Gastroesophageal sphincter (tissue), 4 donors: ENCODE measurements around the gene LIX1. TPM values are rescaled to one million over a fixed set of nuclear protein-coding genes. Genes with fewer than 3 reads are reported as not detected.

Experiments
- ATAC-seq: fragments of 150-250 bp; one replicate; pipeline ENCODE4 v1.9.1; 2016; ENCODE audit warnings: mild to moderate bottlenecking, moderate library complexity
- H3K27ac ChIP-seq, 4 donors: fragments of 200-600 bp; sonication (generic) in 3 of 4; 1 replicate in 3 of 4; 2 replicates in 1 of 4; pipeline ENCODE4 v1.5.1; 2016 to 2019
- H3K27me3 ChIP-seq: fragments of 200-600 bp; sonication (generic); one replicate; pipeline ENCODE4 v1.5.1; 2019
- H3K36me3 ChIP-seq, 2 donors: fragments of 200-600 bp; sonication (generic); one replicate each; pipeline ENCODE4 v1.5.1; 2019; ENCODE audit warnings: control low read depth in 1 of 2
- H3K4me1 ChIP-seq, 3 donors: fragments of 200-600 bp; sonication (generic); 1 replicate in 2 of 3; 2 replicates in 1 of 3; pipeline ENCODE4 v1.5.1; 2016 to 2019; ENCODE audit warnings: control low read depth in 2 of 3
- H3K4me3 ChIP-seq, 2 donors: fragments of 200-600 bp; sonication (generic); one replicate each; pipeline ENCODE4 v1.5.1; 2019; ENCODE audit warnings: mild to moderate bottlenecking in 1 of 2, moderate library complexity in 1 of 2
- H3K9me3 ChIP-seq, 3 donors: fragments of 200-600 bp; sonication (generic); one replicate each; pipeline ENCODE4 v1.5.1; 2017 to 2019; ENCODE audit warnings: control low read depth in 2 of 3
- CTCF ChIP-seq, 4 experiments: fragments of 200-600 bp in 2 of 4; fragments of 450-650 bp in 2 of 4; sonication (generic) in 1 of 4; IDR thresholded peaks; one replicate each; pipeline ENCODE4 v1.5.1; 2017 to 2019; ENCODE audit warnings: antibody characterized with exemption in 4 of 4, mild to moderate bottlenecking in 2 of 4, moderate library complexity in 2 of 4
- EP300 ChIP-seq: sonication (generic); formaldehyde crosslinking; IDR thresholded peaks from one replicate; pipeline ENCODE4 v1.6.1; 2017; ENCODE audit warnings: antibody characterized with exemption, mild to moderate bottlenecking
- POLR2A ChIP-seq, 2 donors: fragments of 450-650 bp; IDR thresholded peaks; one replicate each; pipeline ENCODE4 v1.6.1; 2017; ENCODE audit warnings: antibody characterized with exemption in 2 of 2, mild to moderate bottlenecking in 2 of 2, moderate library complexity in 1 of 2
- POLR2AphosphoS5 ChIP-seq: sonication (generic); formaldehyde crosslinking; IDR thresholded peaks from one replicate; pipeline ENCODE4 v1.6.1; 2017; ENCODE audit warnings: antibody characterized with exemption
- WGBS, 2 donors: methylation state at CpG; one replicate each; pipeline ENCODE4 v1.1.5; 2018; ENCODE audit warnings: low coverage in 1 of 2; 5-methylcytosine and 5-hydroxymethylcytosine counted together
- small RNA-seq, 4 donors: library from RNA; depleted of rRNA; stranded (forward); fragments of <200 nt; gene quantifications; one replicate each; pipeline ENCODE3, GENCODE V24; 2016
- total RNA-seq, 4 donors: library from RNA; depleted of rRNA; stranded (reverse); fragments of >200 nt; gene quantifications; one replicate each; pipeline ENCODE4 v1.1.0, GENCODE V29; 2016

Gene LIX1
- total RNA-seq, 4 donors from 2014 or later = 0.08 to 1.1 (median 0.67) TPM; not detected in 1

DNA sequence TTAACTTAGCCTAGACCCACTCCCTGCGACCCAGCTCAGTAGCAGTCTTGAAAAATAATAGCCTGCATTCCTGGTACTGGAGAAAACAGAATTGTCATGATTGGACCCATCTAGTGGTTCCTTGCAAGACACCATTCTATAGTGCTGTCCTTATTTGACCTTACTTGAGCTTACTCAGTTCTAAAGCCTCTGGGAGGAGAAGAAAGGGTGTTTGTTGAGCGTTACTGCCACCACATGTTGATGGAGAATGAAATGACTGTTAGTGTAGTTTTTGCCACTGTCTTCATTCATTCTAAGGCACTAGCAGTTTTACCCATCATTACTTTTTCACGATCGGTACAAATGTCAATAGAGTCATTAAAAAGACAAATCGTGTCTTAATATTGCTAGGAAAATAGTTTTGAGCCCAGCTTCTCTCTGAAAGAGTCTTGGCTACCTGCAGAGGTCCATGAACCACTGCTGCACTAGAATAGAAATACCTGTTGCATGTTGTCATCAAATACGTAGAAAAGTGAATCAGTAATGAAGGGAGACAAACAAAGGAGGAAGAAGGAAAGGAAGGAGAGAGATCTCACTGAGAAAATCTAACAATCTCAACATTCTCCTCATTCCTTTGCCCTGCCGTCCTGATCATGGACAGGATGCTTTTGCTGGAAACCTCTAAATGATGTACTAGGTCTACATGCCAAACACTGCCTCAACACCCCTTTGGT is 96.0 kb downstream of the LIX1 start:
- Histone ChIP-seq H3K4me3 (no peak overlapping the region), H3K9me3 (no peaks in the 10 kb centered on the region), H3K36me3 (no peaks in the 10 kb centered on the region), H3K27ac (no peak overlapping the region), H3K4me1 (no peaks in the 10 kb centered on the region), H3K27me3 (no peaks in the 10 kb centered on the region)
- WGBS, 2 donors = 74 to 75% methylated on average over 6 to 7 of the region's 7 CpGs
- TF ChIP-seq POLR2A (IDR thresholded peaks at IDR 0.05) (no peak), EP300 (no peak), POLR2AphosphoS5 (no peak), CTCF (IDR thresholded peaks at IDR 0.05) (no peak)
- ATAC-seq = no peak

DNA sequence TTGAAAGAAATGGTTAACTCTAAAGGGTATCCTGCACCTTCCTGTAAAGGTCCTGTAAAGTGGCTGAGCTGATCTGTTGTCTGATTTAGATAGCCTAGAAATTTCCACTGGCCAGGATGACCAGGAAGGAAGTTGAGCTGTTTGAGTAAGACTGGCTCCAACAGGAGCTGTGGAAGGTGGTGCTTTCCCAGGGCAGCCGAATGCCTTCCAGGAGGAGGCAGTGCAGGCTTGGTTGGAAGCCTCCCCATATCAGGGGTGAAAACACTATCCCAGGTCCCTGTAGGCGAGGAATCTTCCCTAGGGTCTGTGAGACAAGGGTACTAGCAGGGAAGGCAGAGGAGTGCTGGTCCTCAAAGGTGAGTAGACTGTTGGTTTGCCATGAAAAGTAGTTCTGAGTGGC is 98.4 kb downstream of the LIX1 start:
- Histone ChIP-seq H3K4me3 (no peak overlapping the region), H3K4me1 (no peaks in the 10 kb centered on the region), H3K27ac (no peak overlapping the region), H3K9me3 (no peaks in the 10 kb centered on the region), H3K36me3 (no peaks in the 10 kb centered on the region), H3K27me3 (no peaks in the 10 kb centered on the region)
- TF ChIP-seq EP300 (no peak), CTCF (IDR thresholded peaks at IDR 0.05) (peak in 3 of 4 experiments; percentile 15 to 61 (median 24))
- 52 to 80% methylated on average over 1 to 2 of the region's 2 CpGs for WGBS, 2 donors
- no peak for ATAC-seq

- Histone ChIP-seq H3K27ac (no peak overlapping the region), H3K36me3 (no peaks in the 10 kb centered on the region), H3K4me1 (no peaks in the 10 kb centered on the region), H3K9me3 (no peaks in the 10 kb centered on the region), H3K4me3 (no peak overlapping the region), H3K27me3 (no peaks in the 10 kb centered on the region)
- WGBS, 2 donors = 80% methylated on average over 1 of the region's 3 CpGs; no CpG with 5 or more reads in 1 of the 2 donors
- TF ChIP-seq EP300 = no peak
- no peak for TF ChIP-seq POLR2A (IDR thresholded peaks at IDR 0.05)
- no peak for TF ChIP-seq CTCF (IDR thresholded peaks at IDR 0.05)
- no peak for TF ChIP-seq POLR2AphosphoS5
- ATAC-seq = no peak
These were observed 98.9 kb downstream of the LIX1 start for GRCh38 chr5:97043511-97043910.

- Histone ChIP-seq H3K27me3 (no peaks in the 10 kb centered on the region), H3K36me3 (no peaks in the 10 kb centered on the region), H3K9me3 (no peaks in the 10 kb centered on the region), H3K4me1 (no peaks in the 10 kb centered on the region), H3K27ac (no peak overlapping the region), H3K4me3 (no peak overlapping the region)
- no peak for ATAC-seq
- 93% methylated on average over 3 to 4 of the region's 7 CpGs for WGBS, 2 donors
- no peak for TF ChIP-seq POLR2A (IDR thresholded peaks at IDR 0.05)
- TF ChIP-seq CTCF (IDR thresholded peaks at IDR 0.05) = no peak
- TF ChIP-seq EP300 = no peak
- TF ChIP-seq POLR2AphosphoS5 = no peak
These were observed 99.4 kb downstream of the LIX1 start for GRCh38 chr5:97042996-97043395.

Small RNAs within 50 kb of the gene (small RNA-seq; reads per million reads assigned to genes)
- 0 reads per million in 4 donors for gene RNU1-73P

Other genes with a start within 250 kb of the LIX1 start
- 100 to 1,000 TPM in 1 of 4 donors, 10 to 100 TPM in 3; 64.8 to 111 (median 80.5) TPM for gene LNPEP, start 206.5 kb downstream of the LIX1 start, total RNA-seq
- 10 to 100 TPM; 11.2 to 45.9 (median 26.0) TPM for gene RIOK2, start 40.6 kb upstream of the LIX1 start, total RNA-seq